HG03280 (cell line): Measurements from ENCODE around the gene HMGN1.
"Not testable (repeated sequence)": the region's sequence is repeated elsewhere in the genome, so short reads cannot be mapped to it uniquely, and the experiment has no call there.

ENCODE experiments used
- ATAC-seq: cut with Tn5 transposase; IDR thresholded peaks from one replicate; pipeline ENCODE4 v1.9.1; 2021; ENCODE audit warnings: mild to moderate bottlenecking, moderate library complexity; ENCODE audit not compliant: unreplicated experiment

The HMGN1 gene

DNA sequence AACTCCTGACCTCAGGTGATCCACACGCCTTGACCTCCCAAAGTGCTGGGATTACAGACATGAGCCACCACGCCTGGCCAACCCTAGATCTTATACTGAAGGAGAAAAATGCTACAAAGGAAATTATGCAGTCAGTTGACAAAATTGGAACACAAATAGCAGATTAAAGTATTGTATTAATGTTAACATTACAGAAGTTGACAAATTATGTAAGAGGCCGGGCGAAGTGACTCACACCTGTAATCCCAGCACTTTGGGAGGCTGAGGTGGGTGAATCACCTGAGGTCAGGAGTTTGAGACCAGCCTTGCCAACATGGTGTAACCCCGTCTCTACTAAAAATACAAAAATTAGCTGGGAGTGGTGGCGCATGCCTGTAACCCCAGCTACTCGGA, 21.0 kb upstream of the HMGN1 start:
- not testable (repeated sequence) for ATAC-seq

DNA sequence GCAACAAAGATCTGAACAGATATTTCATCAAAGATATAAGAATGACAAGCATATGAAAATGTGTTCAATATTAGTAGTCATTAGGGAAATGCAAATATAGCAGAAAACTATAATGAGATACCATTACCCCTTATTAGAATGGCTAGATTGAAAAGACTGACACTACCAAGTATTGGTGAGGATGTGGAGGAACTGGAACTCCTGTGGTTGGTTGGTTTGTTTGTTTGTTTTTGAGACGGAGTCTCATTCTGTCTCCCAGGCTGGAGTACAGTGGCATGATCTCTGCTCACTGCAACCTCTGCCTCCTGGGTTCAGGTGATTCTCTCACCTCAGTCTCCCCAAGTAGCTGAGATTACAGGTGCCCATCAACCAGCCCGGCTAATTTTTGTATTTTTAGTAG, 18.9 kb upstream of the HMGN1 start:
- ATAC-seq = no peak

DNA sequence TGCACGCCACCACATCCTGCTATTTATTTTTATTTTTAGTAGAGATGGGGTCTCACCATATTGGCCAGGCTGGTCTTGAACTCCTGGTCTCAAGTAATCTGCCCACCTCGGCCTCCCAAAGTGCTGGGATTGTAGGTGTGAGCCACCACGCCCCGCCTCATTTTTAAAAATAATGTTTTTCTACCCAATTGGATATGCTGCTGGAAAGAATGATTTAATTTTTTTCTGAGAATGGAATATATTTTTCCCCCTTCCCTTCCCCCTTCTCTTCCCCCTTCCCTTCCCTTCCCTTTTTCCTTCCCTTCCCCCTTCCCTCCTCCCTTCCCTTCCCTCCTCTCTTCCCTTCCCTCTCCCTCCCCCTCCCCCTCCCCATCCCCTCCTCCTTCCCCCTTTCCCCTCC, 17.7 kb upstream of the HMGN1 start:
- no peak for ATAC-seq

DNA sequence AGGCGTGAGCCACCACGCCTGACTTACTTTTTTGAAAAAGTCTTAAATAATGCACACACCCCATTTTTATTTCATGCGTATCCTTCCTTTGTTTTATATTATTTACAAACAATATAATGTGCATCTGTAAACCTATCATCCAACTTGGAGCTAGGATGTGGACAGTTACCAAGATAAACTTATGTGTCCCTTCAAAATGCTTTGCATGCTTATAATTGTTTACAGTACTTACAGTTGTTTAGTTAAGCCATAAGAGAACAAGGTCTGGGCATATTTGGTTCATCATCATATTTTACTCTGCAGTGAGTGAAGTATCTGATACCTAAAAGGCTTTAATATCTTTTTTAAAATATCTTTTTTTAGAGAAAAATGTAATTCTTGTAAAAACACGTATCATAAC, 16.1 kb upstream of the HMGN1 start:
- ATAC-seq = no peak

DNA sequence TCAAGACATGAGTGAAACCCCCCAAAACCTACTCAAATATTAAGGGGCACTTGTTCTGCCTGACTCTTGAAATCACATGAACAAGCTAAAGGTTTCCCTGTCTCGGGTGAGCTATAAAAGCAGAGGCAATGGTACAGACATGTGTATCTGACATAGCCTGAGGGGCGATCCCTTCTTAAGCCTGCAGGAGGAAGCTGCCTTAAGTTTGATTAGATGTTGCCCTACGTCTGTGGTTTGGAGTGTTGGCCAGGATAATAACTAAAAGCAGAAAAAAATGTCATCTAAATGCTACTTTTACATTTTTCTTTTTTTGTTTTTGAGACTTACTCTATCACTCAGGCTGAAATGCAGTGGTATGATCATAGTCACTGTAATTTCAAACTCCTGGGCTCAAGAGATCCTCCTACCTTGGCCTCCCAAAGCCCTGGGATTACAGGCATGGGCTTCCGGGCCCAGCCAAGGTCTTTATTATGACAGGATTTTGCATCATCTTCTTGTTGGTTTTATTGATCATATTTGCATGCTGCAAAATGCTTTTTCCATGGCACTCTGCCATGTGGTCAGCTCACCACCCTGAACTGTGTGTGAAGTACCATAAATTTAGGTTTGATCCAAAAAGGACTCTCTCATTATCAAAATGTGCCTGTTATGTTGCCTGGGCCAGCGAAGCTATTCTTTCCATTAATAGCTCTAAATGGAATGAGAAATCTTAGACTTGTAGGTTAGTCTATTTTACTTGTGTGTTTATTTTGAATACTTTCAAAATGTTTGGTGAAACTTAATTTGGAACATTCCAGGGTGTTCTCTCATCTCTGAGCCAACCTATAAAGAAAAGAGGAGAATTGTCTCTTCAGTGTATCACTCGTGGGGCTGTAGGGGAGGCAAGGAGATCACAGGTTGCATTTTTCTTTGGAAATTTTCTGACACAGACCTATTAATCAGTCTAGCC, 15.0 kb upstream of the HMGN1 start:
- ATAC-seq = no peak

DNA sequence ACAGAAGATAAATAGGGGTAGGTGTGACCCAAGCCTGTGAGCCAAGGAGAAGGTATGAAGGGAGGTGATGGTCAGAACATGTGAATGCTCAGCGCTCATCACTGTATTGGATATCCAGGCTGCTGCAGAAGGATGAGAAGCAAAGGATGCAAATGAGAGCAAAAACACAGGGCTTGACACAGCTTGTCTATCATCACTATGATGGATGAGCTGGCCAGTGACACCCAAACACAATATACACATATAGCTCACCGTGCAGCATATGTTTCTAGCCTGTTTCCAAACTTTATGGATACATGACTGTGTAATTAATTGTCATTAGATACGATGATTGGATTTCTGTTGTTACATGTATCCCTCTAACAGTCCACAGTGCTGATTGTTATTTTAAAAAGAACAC, 13.8 kb upstream of the HMGN1 start:
- no peak for ATAC-seq

DNA sequence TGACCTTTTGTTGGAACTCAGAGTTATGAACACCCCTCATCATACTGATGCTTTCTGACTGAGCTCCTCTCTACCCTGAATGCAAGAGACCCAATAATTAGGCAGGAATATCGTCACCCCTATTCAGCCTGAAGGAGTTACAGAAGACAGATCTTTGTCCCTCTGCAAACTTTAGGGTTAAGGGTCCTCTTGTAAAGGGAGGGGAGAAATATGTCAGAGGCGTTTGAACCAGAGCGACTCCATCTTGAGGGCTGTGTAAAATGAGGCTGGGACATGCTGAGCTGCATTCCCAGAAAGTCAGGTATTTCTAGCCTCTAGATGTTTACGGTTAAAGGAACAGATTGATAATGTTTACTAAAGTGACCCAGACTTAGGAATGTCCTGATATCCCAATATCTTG, 10.5 kb upstream of the HMGN1 start:
- no peak for ATAC-seq

DNA sequence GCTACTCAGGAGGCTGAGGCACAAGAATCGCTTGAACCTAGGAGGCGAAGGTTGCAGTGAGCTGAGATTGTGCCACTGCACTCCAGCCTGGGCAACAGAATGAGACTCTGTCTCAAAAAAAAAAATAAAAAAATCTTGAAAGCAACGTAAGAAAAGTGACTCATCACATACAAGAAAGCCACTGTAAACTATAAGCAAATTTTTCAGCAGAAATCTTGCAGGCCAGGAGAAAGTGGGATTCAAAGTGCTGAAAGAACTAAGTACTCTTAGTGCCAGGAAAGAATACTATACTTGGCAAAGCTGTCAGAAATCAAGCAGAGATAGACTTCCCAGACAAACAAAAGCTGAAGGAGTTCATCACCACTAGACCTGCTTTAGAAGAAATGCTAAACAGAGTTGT, 4.4 kb upstream of the HMGN1 start:
- no peak for ATAC-seq

DNA sequence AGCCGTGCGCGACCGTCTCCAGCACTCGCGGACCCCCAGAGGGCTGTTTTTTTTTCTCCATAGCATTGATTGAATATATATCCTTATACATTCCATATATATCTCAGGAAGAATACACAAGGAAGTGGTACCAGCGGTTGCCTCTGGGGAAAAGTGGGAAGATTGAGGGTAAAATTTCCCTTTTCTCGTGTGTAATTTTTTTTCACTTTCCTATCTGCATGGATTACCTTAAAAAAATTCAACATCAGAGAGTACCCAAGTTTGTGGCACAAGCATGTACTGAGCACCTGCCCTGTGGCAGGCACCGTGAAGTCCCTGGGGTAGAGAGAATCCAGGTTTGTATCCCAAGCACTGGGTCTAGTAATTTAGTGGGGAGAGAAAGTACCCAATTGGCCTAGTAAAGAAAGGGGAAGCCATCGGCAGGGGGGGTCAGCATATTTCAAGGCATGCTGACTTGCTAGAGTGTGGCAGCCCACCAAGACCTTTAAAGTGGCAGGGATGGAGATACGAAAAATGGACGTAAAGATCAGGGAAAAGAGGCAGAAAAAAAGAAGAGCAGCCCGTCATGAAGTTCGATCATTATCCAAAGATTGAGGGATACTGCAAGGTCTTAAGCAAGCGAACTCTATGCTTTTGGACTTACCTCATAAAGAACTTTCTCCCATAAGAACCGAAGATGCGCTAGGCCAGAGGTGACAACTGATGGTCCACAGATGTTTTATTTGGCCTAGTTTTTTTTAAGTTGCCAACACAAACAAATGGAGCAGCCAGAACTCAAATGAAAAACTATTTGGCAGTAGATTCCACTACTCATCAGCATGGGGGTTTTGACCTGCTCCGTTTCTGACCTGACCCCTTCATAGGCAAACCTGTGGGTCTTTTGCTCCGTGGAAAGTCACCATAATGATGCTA, 1.5 kb upstream of the HMGN1 start:
- no peak for ATAC-seq

DNA sequence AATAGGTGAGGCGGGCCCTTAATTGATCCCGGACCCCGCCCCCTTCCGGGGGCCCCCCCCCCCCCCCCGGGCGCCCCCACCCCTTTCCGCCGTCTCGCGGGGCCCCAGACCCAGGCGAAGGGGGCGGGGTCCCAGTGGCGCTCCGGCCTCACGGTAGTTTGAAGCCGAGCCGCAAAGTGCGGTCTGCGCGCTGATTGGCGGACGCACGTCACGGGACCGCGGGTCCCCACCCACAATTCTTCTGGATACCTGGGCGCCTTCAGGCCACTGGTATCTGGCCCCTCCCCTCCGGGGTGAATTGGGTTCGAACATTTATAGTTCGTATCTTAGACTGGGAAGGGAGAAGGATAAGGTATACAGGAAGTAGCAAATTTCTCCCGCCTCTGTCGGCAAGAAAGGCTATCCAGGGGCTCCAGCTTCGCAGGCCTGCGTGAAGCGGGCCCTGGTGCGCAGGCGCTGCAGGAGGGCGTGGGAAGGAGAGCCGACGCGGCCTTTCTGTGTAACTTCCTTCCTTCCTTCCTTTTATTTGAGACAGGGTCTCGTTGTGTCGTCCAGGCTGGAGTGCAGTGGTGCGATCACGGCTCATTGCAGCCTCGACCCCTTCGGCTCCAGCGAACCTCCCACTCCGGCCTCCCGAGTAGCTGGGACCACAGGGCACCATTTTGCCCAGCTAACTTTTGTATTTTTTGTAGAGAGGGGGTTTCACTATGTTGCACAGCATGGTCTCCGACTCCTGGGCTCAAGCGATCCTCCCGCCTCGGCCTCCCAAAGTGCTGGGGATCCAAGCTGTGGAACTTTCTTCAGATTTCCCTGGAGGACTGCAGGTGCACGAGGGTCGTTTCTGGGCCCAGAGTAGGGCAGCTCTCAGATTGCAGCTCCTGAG, 564 bp upstream of the HMGN1 start:
- peak; percentile 85 for ATAC-seq

DNA sequence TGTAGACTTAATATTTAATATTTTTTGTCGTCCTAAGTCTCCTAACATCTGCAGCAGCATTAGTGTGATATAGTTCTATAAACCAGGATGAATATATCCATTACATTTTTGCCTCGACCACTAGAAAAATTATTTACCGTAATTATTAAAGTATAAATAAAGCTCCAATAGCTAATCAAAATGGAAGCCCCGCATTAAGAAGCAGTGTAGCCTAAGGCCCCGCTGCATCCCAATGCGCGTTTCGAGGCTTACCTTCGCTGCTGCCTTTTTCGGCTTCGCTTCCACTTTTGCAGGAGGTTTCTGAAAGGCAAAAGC, 891 bp downstream of the HMGN1 start:
- ATAC-seq = no peak

DNA sequence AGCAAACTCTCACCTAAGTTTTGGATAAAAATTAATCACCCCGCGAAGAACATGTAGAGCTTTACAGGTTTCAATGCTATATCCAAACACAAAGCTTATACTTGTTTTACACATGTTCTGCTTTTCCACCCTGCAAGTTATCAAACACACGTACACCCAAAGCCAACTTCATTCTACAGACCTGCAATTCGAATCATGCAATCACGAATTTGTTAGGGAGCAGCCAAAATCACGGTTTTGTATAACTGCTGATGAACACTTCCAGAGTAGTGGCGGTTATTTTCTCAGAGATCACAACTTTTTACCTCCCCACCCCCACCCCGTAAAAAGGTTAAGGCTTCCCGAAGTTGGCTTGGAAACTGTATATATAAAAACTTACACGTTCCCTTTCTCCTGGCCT, 1.4 kb downstream of the HMGN1 start:
- ATAC-seq = no peak

DNA sequence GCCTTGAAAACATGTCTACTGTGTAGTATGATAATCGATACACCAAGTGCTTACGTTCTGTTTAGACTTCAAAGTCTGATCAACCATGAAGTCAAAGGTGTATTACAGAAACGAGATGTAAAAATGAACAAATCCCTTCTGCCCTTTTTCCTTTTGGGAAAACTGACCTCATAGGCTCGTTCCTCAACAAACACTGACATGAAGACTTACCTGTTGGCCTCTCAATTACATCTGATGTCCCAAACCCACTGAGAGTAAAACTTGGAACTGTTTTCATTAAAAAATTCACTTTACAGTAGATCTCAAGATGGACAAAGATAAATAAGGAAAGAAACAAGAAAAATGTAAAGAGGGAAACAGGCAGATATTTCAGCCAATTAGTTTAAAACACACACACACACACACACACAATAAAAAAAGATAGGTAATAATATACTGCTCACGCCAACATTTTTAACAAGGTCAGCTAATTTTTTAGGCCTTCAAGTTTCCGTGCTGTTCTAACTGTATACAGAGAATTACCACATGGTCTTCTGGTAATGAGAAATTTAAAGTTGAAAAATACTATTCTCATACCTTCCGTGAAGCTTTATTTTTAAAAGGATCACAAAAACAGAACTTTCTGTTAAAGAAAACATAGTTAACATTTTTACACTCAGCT, 2.1 kb downstream of the HMGN1 start:
- ATAC-seq = no peak

DNA sequence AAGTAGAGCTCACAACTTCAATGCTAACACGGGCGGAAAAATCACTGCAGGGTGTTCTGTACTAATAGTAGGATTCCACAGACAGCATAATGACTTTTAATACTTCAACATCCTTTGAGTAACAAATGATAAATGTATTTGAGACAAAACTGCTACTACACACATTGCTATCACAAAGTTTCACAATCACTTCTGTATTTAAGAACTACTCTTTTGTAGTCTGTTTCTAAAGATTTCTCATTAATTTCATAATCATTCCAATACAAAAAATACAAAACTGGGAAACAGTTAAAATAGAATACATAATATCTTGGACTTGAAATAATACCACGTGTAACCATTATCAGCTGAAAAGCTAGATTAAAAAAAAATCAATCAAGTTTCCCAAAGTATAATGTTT, 2.7 kb downstream of the HMGN1 start:
- ATAC-seq = no peak

DNA sequence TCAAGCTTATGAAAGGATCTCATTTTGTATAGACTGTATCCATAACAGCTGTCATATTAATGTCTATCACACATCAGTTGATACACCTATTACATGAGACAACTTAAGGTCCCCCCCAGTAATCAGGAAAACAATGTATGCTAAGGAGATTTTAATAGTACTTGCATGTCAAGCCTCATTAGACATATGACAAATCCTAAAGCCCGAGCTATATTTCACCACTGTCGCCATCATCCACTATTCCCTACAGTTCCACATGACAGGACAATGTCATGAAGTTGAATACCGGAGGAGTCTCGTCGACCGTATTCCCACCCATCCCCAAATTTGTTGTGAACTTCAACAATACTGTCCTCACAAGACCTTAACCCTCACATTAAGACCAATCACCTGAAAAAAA, 3.4 kb downstream of the HMGN1 start:
- no peak for ATAC-seq

DNA sequence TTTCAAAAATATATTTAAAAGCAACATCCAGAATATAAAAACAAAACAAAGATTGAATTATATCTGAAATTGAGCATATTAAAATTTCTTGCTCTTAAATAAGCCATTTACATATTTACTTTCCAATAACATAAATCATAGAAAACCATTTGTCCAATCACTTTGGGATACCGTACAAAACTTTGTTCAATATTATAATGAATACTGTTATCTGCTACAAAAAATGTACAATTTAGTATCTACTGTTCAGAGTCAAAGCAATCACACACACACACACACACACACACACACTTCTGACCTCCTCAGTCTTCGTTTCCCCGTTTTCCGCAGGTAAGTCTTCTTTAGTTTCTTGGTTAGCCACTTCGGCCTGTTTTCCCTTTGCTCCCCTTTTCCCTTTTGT, 4.0 kb downstream of the HMGN1 start:
- no peak for ATAC-seq

DNA sequence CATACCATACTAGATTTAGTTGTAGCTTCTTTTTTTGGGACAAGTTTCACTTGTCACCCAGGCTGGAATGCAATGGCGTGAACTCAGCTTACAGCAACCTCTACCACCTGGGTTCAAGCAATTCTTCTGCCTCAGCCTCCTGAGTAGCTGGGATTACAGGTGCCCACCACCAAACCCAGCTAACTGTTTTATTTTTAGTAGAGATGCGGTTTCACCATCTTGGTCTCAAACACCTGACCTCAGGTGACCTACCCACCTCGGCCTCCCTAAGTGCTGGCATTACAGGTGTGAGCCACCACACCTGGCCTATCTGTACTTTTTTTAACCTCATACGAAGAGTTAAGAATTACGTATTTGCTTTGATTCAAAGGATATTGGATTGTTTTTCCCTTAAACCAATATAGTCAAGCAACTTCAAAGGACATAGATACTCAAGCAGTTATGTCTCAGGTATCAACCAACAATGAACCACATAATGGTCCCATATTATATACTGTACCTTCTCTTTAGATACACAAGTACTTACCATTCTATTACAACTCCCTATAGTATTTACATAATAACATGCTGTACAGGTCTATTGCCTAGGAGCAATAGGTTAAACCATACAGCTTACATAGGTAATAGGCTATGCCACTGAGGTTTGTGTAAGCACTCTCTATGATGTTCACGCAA, 7.5 kb downstream of the HMGN1 start:
- no peak for ATAC-seq

DNA sequence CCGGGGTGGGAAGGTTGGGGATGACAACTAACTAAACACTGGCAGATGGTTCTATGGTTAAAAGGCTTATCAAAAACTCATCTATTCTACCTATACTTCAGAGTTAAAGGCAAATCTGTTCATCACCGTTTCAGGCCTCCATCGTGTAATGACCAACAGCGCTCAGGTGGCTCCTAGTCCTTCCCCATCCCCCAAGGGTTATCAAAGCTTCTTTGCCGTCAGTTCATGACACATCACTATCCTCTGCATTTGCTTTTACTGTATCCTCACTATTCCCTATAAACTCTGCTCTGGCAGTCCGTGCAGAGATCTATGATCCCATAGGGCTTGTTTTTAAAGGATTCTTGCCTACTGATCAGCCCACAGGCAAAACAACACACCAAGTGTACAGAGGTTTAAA, 8.2 kb downstream of the HMGN1 start:
- no peak for ATAC-seq

DNA sequence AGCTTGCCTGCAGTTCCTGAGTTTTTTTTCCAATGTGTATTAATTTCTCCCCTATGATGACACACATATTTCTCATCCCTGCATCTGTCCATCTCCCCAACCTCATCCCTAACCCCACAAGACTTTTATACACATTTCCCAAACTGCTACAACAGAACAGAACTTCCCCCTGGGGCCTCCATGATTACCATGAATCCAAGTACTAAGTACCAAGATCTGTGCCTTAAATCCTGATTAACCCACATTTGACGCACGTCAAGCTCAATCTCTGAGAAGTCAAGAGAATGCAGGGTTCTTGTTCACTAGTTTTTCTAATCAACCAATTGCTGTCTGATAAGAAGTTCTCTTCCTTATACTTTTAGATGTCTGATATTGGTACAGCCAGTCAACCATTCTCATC, 9.7 kb downstream of the HMGN1 start:
- no peak for ATAC-seq

DNA sequence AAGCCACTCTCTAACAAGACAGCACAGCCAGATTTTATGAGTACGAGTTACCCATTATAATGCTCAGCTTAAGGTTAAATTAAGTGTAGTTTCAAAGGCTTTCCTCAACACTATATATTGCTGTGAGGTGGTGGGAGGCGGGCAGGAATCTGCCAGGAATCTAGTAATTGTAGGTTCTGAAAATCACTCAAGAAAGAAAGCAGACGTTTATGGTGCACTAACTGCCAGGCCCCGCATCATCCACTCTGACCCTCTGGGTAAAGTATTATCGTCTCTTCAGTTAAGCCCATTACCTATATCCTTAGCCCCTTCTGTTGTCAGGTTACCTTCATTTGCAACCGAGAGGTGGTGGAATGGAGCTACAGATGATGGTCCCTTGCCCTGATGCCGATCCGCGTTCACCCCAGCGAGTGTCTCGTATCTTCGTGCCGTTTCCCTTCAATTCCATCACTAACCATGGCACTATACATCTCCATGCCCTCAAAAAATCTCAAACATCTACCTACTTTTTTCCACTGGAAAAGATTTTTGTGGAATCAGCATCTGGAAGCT, 12.4 kb downstream of the HMGN1 start:
- ATAC-seq = no peak
